Testis (tissue), 3 donors: ENCODE results near the gene DNAJC3. TPM values are rescaled to one million over a fixed set of nuclear protein-coding genes. Genes with fewer than 3 reads are reported as not detected.
"Not testable (repeated sequence)": the region's sequence is repeated elsewhere in the genome, so short reads cannot be mapped to it uniquely, and the experiment has no call there.

Experiments
- DNase-seq: peaks from one replicate; pipeline ENCODE4 v3.0.0-alpha.2; 2019
- H3K27ac ChIP-seq, 2 donors: fragments of 200-600 bp; sonication (generic); one replicate each; pipeline ENCODE4 v1.5.1; 2019
- H3K27me3 ChIP-seq: fragments of 200-600 bp; sonication (generic); one replicate; pipeline ENCODE4 v1.5.1; 2019
- H3K36me3 ChIP-seq: fragments of 200-600 bp; sonication (generic); one replicate; pipeline ENCODE4 v1.5.1; 2017; ENCODE audit warnings: low read depth; ENCODE audit errors: missing control alignments
- H3K4me1 ChIP-seq: fragments of 200-600 bp; sonication (generic); one replicate; pipeline ENCODE4 v1.5.1; 2019
- H3K4me3 ChIP-seq, 2 donors: fragments of 200-600 bp; sonication (generic); one replicate each; pipeline ENCODE4 v1.5.1; 2017 to 2019
- H3K9me3 ChIP-seq: fragments of 200-600 bp; sonication (generic); one replicate; pipeline ENCODE4 v1.5.1; 2017
- CTCF ChIP-seq, 3 experiments: fragments of 450-650 bp in 2 of 3; fragments of 200-600 bp in 1 of 3; sonication (generic) in 1 of 3; IDR thresholded peaks; one replicate each; pipeline ENCODE4 v1.5.1; 2016 to 2019; ENCODE audit warnings: antibody characterized with exemption in 3 of 3, mild to moderate bottlenecking in 2 of 3, moderate library complexity in 1 of 3
- POLR2A ChIP-seq: fragments of 450-650 bp; IDR thresholded peaks from one replicate; pipeline ENCODE4 v1.6.1; 2017; ENCODE audit warnings: antibody characterized with exemption, mild to moderate bottlenecking, moderate library complexity
- WGBS, 2 donors: methylation state at CpG; one replicate each; pipeline ENCODE4 v1.1.5; 2018; 5-methylcytosine and 5-hydroxymethylcytosine counted together
- intact Hi-C: fragments of 100-400 bp; cut with DNase I; formaldehyde crosslinking; loops from one replicate; pipeline ENCODE4 v1.15.1; 2023; ENCODE audit warnings: low total_unique reads
- polyA plus RNA-seq: library from polyadenylated mRNA; stranded (reverse); fragments of 350-450 nt; fragmentation: Illumina TruSeq; extraction: RNeasy Lipid Tissue Mini Kit (QIAGEN cat#74804); gene quantifications from one replicate; pipeline ENCODE4 v1.2.3, GENCODE V29; 2014; ENCODE audit warnings: low read depth, low replicate concordance; ENCODE audit not compliant: insufficient read depth
- total RNA-seq, 2 donors: library from RNA; depleted of rRNA; stranded (reverse); fragments of >200 nt; gene quantifications; one replicate each; pipeline ENCODE4 v1.2.3, GENCODE V29; 2016

Gene DNAJC3
- total and polyA plus RNA-seq, 3 donors from 2014 or later: 18.2 to 39.4 (median 26.0) TPM

- 93 to 94% methylated on average over 9 of the region's 9 CpGs for WGBS, 2 donors
- DNase-seq: no peak
- H3K36me3 ChIP-seq: no peaks in the 10 kb centered on the region
- intact Hi-C loops: no loop called here
- no peak overlapping the region for H3K27ac ChIP-seq
- H3K4me1 ChIP-seq: no peaks in the 10 kb centered on the region
- H3K4me3 ChIP-seq: no peak overlapping the region
- TF ChIP-seq CTCF (IDR thresholded peaks at IDR 0.05) (no peak), POLR2A (no peak)
- no peaks in the 10 kb centered on the region for H3K9me3 ChIP-seq
- no peaks in the 10 kb centered on the region for H3K27me3 ChIP-seq
These were observed 30.8 kb downstream of the DNAJC3 start for GRCh38 chr13:95707442-95708390.

- no peak overlapping the region for H3K4me3 ChIP-seq
- no peaks in the 10 kb centered on the region for H3K9me3 ChIP-seq
- 88 to 89% methylated on average over 5 of the region's 5 CpGs for WGBS, 2 donors
- no peak for DNase-seq
- H3K27me3 ChIP-seq: no peaks in the 10 kb centered on the region
- intact Hi-C loops: no loop called here
- no peak overlapping the region for H3K27ac ChIP-seq
- TF ChIP-seq POLR2A (no peak), CTCF (IDR thresholded peaks at IDR 0.05) (no peak)
- H3K4me1 ChIP-seq: no peaks in the 10 kb centered on the region
- no peaks in the 10 kb centered on the region for H3K36me3 ChIP-seq
These were observed 31.4 kb downstream of the DNAJC3 start for GRCh38 chr13:95708391-95708774.

- TF ChIP-seq CTCF (IDR thresholded peaks at IDR 0.05): no peak
- TF ChIP-seq POLR2A: no peak
- WGBS, 2 donors: 89 to 95% methylated on average over 4 of the region's 4 CpGs
- Histone ChIP-seq H3K36me3 (no peaks in the 10 kb centered on the region), H3K27me3 (no peaks in the 10 kb centered on the region), H3K4me3 (no peak overlapping the region), H3K27ac (no peak overlapping the region), H3K9me3 (no peaks in the 10 kb centered on the region), H3K4me1 (no peaks in the 10 kb centered on the region)
- no peak for DNase-seq
- intact Hi-C loops: no loop called here
These were observed 32.0 kb downstream of the DNAJC3 start for GRCh38 chr13:95708811-95709500.

- no peak for DNase-seq
- Histone ChIP-seq H3K27me3 (no peaks in the 10 kb centered on the region), H3K36me3 (no peaks in the 10 kb centered on the region), H3K9me3 (no peaks in the 10 kb centered on the region), H3K4me3 (no peak overlapping the region), H3K4me1 (no peaks in the 10 kb centered on the region), H3K27ac (no peak overlapping the region)
- intact Hi-C loops: no loop called here
- TF ChIP-seq CTCF (IDR thresholded peaks at IDR 0.05) (no peak), POLR2A (no peak)
- WGBS, 2 donors: 97% methylated on average over 2 of the region's 2 CpGs
These were observed 33.4 kb downstream of the DNAJC3 start for GRCh38 chr13:95710313-95710712.

- intact Hi-C loops, H3K27ac ChIP-seq, DNase-seq, H3K9me3 ChIP-seq, H3K4me1 ChIP-seq, H3K27me3 ChIP-seq, H3K36me3 ChIP-seq, H3K4me3 ChIP-seq: not testable (repeated sequence)
- WGBS, 2 donors: 90 to 96% methylated on average over 4 of the region's 4 CpGs
These were observed 35.9 kb downstream of the DNAJC3 start for GRCh38 chr13:95712846-95713245.
